CD14-positive monocyte (primary cell): ENCODE data around the gene WTIP. TPM values are rescaled to one million over a fixed set of nuclear protein-coding genes. Genes with fewer than 3 reads are reported as not detected.

Experiments used
- DNase-seq, 3 donors: peaks; one replicate each; pipeline ENCODE4 v3.0.0-alpha.2; 2011 to 2022
- H2AFZ ChIP-seq: 2 replicates; pipeline ENCODE4 v1.6.0; 2012; ENCODE audit warnings: mild to moderate bottlenecking, low read depth, low read length, inconsistent platforms; ENCODE audit not compliant: insufficient read depth, poor library complexity, severe bottlenecking
- H3K27ac ChIP-seq, 2 donors: 1 replicate in 1 of 2; 2 replicates in 1 of 2; pipeline ENCODE4 v1.5.1; 2012 to 2013; ENCODE audit warnings: low read length in 2 of 2, control low read depth in 1 of 2, inconsistent platforms in 1 of 2, low read depth in 1 of 2, mild to moderate bottlenecking in 1 of 2
- H3K27me3 ChIP-seq, 2 donors: one replicate each; pipeline versions ENCODE4 v1.6.0 to v1.6.1; 2011 to 2013; ENCODE audit warnings: low read length in 2 of 2; ENCODE audit not compliant: control insufficient read depth in 2 of 2, insufficient read depth in 2 of 2
- H3K36me3 ChIP-seq, 2 donors: replicated peaks in 1 of 2; 1 replicate in 1 of 2; 2 replicates in 1 of 2; pipeline versions ENCODE4 v1.5.1 to v1.6.1; 2012 to 2013; ENCODE audit warnings: low read length in 2 of 2, control low read depth in 1 of 2, inconsistent platforms in 1 of 2, mild to moderate bottlenecking in 1 of 2; ENCODE audit not compliant: insufficient read depth in 2 of 2, control insufficient read depth in 1 of 2
- H3K4me1 ChIP-seq, 2 donors: 1 replicate in 1 of 2; 2 replicates in 1 of 2; pipeline versions ENCODE4 v1.5.1 to v1.6.1; 2012 to 2013; ENCODE audit warnings: low read length in 2 of 2, control low read depth in 1 of 2, inconsistent platforms in 1 of 2, mild to moderate bottlenecking in 1 of 2, moderate library complexity in 1 of 2; ENCODE audit not compliant: insufficient read depth in 2 of 2, control insufficient read depth in 1 of 2
- H3K4me2 ChIP-seq: replicated peaks from 2 replicates; pipeline ENCODE3; 2012; ENCODE audit warnings: low read length, moderate library complexity, mild to moderate bottlenecking; ENCODE audit not compliant: poor library complexity, severe bottlenecking; ENCODE audit errors: extremely low read depth
- H3K4me3 ChIP-seq, 3 experiments: fragments of 200-600 bp in 1 of 3; sonication (generic) in 1 of 3; replicated peaks in 1 of 3; 1 replicate in 2 of 3; 2 replicates in 1 of 3; pipeline ENCODE4 v1.5.1; 2011 to 2013; ENCODE audit warnings: low read length in 3 of 3, mild to moderate bottlenecking in 3 of 3, control low read depth in 2 of 3, low read depth in 2 of 3, inconsistent platforms in 1 of 3, moderate library complexity in 1 of 3
- H3K79me2 ChIP-seq: 2 replicates; pipeline ENCODE4 v1.6.0; 2012; ENCODE audit warnings: mild to moderate bottlenecking, control low read depth, inconsistent platforms, low read length, moderate library complexity; ENCODE audit not compliant: insufficient read depth
- H3K9ac ChIP-seq: 2 replicates; pipeline ENCODE4 v1.6.0; 2017; ENCODE audit warnings: low read length, mild to moderate bottlenecking; ENCODE audit not compliant: insufficient read depth, poor library complexity, severe bottlenecking
- H3K9me3 ChIP-seq, 2 donors: replicated peaks in 1 of 2; 1 replicate in 1 of 2; 2 replicates in 1 of 2; pipeline versions ENCODE4 v1.5.1 to v1.6.1; 2012 to 2013; ENCODE audit warnings: low read length in 2 of 2, control low read depth in 1 of 2; ENCODE audit not compliant: control insufficient read depth in 1 of 2, insufficient read depth in 1 of 2
- H4K20me1 ChIP-seq: 2 replicates; pipeline ENCODE4 v1.6.0; 2012; ENCODE audit warnings: mild to moderate bottlenecking, low read length, control low read depth, moderate library complexity; ENCODE audit not compliant: insufficient read depth
- H3K27ac Mint-ChIP-seq, 7 donors: one replicate each; pipeline ENCODE4 v1.8.0; 2020; ENCODE audit warnings: mild to moderate bottlenecking in 7 of 7, mixed read lengths in 7 of 7, moderate library complexity in 6 of 7, inconsistent platforms in 2 of 7
- H3K27me3 Mint-ChIP-seq, 3 donors: one replicate each; pipeline ENCODE4 v1.8.0; 2021 to 2022; ENCODE audit warnings: low read depth in 3 of 3, mild to moderate bottlenecking in 3 of 3, mixed read lengths in 3 of 3, moderate library complexity in 3 of 3, inconsistent platforms in 1 of 3
- H3K36me3 Mint-ChIP-seq, 2 donors: one replicate each; pipeline ENCODE4 v1.8.0; 2020; ENCODE audit warnings: mixed read lengths in 2 of 2, inconsistent platforms in 1 of 2, mild to moderate bottlenecking in 1 of 2
- H3K4me1 Mint-ChIP-seq: one replicate; pipeline ENCODE4 v1.8.0; 2020; ENCODE audit warnings: mild to moderate bottlenecking, mixed read lengths
- H3K4me3 Mint-ChIP-seq, 2 donors: one replicate each; pipeline ENCODE4 v1.8.0; 2020; ENCODE audit warnings: mild to moderate bottlenecking in 2 of 2, mixed read lengths in 2 of 2, moderate library complexity in 1 of 2
- H3K9me3 Mint-ChIP-seq, 7 donors: one replicate each; pipeline ENCODE4 v1.8.0; 2020 to 2022; ENCODE audit warnings: mixed read lengths in 7 of 7, mild to moderate bottlenecking in 6 of 7, moderate library complexity in 6 of 7, inconsistent platforms in 2 of 7
- WGBS: methylation state at CpG from one replicate; pipeline ENCODE4 v1.1.5; 2013; ENCODE audit warnings: missing lambda C conversion rate; ENCODE audit not compliant: insufficient coverage; 5-methylcytosine and 5-hydroxymethylcytosine counted together
- intact Hi-C, 2 donors: fragments of 100-400 bp; cut with micrococcal nuclease; formaldehyde crosslinking; loops; one replicate each; pipeline versions ENCODE4 v1.15.0 to v1.15.1; 2023
- polyA plus RNA-seq, 3 donors: library from polyadenylated mRNA; depleted of rRNA in 1 of 3; unstranded in 2 of 3; stranded (reverse) in 1 of 3; fragments of 300-500 nt in 2 of 3; fragments of >200 nt in 1 of 3; fragmentation: Illumina TruSeq in 2 of 3; gene quantifications; 1 replicate in 2 of 3; 2 replicates in 1 of 3; pipeline ENCODE4 v1.2.3, GENCODE V29; 2012 to 2021
- TF ChIP-seq, protein P1 (sequence below): fragments of 200-600 bp; IDR thresholded peaks from one replicate; pipeline ENCODE4 v1.8.0; 2022; ENCODE audit warnings: antibody characterized with exemption, mild to moderate bottlenecking

WTIP gene
- polyA plus RNA-seq, 3 donors = 0.11 TPM; not detected in 2

DNA sequence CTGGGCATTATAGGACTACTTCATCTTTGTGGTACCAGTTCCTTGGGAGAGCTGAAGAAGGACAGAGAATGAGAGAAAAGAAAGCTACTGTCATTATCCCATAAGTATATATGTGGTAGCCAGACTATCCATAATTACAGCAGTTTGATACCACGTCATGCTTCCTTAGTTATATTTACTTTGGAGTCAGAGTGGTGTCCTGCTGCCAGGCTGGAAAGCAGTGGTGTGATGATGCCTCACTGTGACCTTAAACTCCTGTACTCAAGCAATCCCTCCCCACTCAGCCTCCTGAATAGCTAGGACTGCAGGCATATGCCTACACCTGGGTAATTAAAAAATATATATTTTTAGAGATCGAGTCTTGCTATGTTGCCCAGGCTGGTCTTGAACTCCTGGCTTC lies 57.8 kb downstream of the WTIP start:
- H3K9me3 ChIP-seq = peaks cover 0 to 32% of the 10 kb centered on the region in 2 donors

DNA sequence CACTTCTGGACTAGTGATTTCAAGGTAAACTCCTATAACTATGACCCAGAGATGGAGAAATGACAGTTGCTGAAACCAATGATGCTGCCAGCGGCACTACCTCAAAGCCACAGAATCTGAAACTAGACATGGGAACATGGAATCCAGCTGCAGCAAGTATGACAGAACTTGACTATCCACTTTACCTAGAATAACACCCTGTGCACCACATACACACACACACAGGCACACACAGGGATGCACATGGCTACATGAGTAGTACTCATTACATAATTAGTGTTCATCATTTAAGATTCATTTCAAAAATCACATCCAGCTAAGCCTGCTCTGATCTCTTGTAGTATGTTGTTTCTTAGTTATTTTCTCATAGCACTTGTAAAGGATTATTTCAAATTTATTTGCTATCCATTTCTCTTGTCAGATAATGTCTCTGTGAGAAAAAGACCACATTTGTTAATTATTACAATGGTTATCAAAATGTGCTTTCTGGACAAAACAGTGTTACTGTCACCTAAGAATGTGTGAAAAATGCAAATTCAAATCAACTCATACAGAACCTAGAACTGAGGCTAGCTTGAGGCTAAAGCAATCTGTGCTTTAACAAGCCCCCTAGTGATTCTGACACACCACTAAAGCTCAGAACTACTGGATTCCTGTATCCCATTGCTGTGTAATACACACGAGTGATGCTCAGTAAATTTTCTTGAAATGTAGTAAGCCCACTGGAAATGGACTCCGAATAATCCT lies 59.4 kb downstream of the WTIP start:
- TF ChIP-seq, protein P1, sequence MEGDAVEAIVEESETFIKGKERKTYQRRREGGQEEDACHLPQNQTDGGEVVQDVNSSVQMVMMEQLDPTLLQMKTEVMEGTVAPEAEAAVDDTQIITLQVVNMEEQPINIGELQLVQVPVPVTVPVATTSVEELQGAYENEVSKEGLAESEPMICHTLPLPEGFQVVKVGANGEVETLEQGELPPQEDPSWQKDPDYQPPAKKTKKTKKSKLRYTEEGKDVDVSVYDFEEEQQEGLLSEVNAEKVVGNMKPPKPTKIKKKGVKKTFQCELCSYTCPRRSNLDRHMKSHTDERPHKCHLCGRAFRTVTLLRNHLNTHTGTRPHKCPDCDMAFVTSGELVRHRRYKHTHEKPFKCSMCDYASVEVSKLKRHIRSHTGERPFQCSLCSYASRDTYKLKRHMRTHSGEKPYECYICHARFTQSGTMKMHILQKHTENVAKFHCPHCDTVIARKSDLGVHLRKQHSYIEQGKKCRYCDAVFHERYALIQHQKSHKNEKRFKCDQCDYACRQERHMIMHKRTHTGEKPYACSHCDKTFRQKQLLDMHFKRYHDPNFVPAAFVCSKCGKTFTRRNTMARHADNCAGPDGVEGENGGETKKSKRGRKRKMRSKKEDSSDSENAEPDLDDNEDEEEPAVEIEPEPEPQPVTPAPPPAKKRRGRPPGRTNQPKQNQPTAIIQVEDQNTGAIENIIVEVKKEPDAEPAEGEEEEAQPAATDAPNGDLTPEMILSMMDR = no peak
- H3K36me3 ChIP-seq = no peaks in the 10 kb centered on the region
- peaks cover 0 to 36% of the 10 kb centered on the region in 2 donors for H3K9me3 ChIP-seq
- Mint-ChIP-seq H3K36me3 (no peaks in the 10 kb centered on the region), H3K27me3 (peaks cover 0 to 3% (median 3%) of the 10 kb centered on the region in 3 donors), H3K4me1 (no peaks in the 10 kb centered on the region), H3K4me3 (no peak overlapping the region), H3K9me3 (peaks cover 8 to 32% (median 28%) of the 10 kb centered on the region in 7 donors), H3K27ac (no peak overlapping the region)
- intact Hi-C loops = no loop called here
- no peaks in the 10 kb centered on the region for H3K4me1 ChIP-seq
- no peak overlapping the region for H3K9ac ChIP-seq
- no peak for DNase-seq
- no peak overlapping the region for H3K4me2 ChIP-seq
- H3K27me3 ChIP-seq = no peaks in the 10 kb centered on the region
- H3K27ac ChIP-seq = no peak overlapping the region
- H3K79me2 ChIP-seq = no peaks in the 10 kb centered on the region
- H3K4me3 ChIP-seq = no peak overlapping the region
- H2AFZ ChIP-seq = no peak overlapping the region
- 91% methylated on average over 1 of the region's 3 CpGs for WGBS
- no peaks in the 10 kb centered on the region for H4K20me1 ChIP-seq

More for the DNA sequence above, 57.8 kb downstream of the WTIP start:
- Histone ChIP-seq H3K4me2 (no peak overlapping the region), H3K79me2 (no peaks in the 10 kb centered on the region), H3K27ac (no peak overlapping the region), H4K20me1 (no peaks in the 10 kb centered on the region), H2AFZ (no peak overlapping the region), H3K27me3 (no peaks in the 10 kb centered on the region), H3K4me3 (no peak overlapping the region), H3K9ac (no peak overlapping the region), H3K4me1 (no peaks in the 10 kb centered on the region), H3K36me3 (no peaks in the 10 kb centered on the region)
- intact Hi-C loops = no loop called here
- no CpG with 5 or more reads among the region's 2 CpGs for WGBS
- peaks cover 5 to 30% (median 23%) of the 10 kb centered on the region in 7 donors for H3K9me3 Mint-ChIP-seq
- H3K4me3 Mint-ChIP-seq = no peak overlapping the region
- no peaks in the 10 kb centered on the region for H3K36me3 Mint-ChIP-seq
- H3K4me1 Mint-ChIP-seq = no peaks in the 10 kb centered on the region
- no peak overlapping the region for H3K27ac Mint-ChIP-seq
- peaks cover 0 to 6% (median 3%) of the 10 kb centered on the region in 3 donors for H3K27me3 Mint-ChIP-seq
- TF ChIP-seq, protein P1 = no peak
- DNase-seq = no peak
